ENCODE measurements around the gene SIAH2. TPM values are rescaled to one million over a fixed set of nuclear protein-coding genes. Genes with fewer than 3 reads are reported as not detected.

SIAH2 gene
- total RNA-seq, 4 donors from 2014 or later = 24.8 to 102 (median 38.8) TPM

GRCh38 chr3:150775001-150775599, 12.1 kb upstream of the SIAH2 start:
- in situ Hi-C loops (cut with MboI; ENCODE audit: low pct_ligation_motif_present in 1 of 4, low pct_unique_long_range_greater_than_20kb in 1 of 4, low sequenced_read_pairs in 3 of 4) = loop anchor here in 1 of 4 donors (25.0 kb wide), 1 partner anchor 362 kb away; no protein-coding TSS in a partner anchor

GRCh38 chr3:150773616-150774192, 10.7 kb upstream of the SIAH2 start:
- Histone ChIP-seq H3K4me1 (no peaks in the 10 kb centered on the region), H3K36me3 (no peaks in the 10 kb centered on the region), H3K27ac (no peak overlapping the region), H3K9me3 (no peaks in the 10 kb centered on the region), H3K27me3 (no peaks in the 10 kb centered on the region), H3K4me3 (no peak overlapping the region)
- intact Hi-C loops (cut with DNase I; ENCODE audit: low total_unique reads) = loop anchor here (10.0 kb wide), 1 partner anchor 49 kb away; no protein-coding TSS in a partner anchor
- TF ChIP-seq POLR2AphosphoS5 (IDR thresholded peaks at IDR 0.05) (no peak), POLR2A (IDR thresholded peaks at IDR 0.05) (no peak), CTCF (IDR thresholded peaks at IDR 0.05) (no peak), EP300 (IDR thresholded peaks at IDR 0.05; ENCODE audit: low read depth) (no peak)
- DNase-seq = no peak
- 95% methylated on average over 14 of the region's 14 CpGs; no CpG with 5 or more reads in 1 of the 2 donors for WGBS, 2 donors (ENCODE audit: low coverage in 1 of 2)
- in situ Hi-C loops (cut with MboI; ENCODE audit: low pct_ligation_motif_present in 1 of 4, low pct_unique_long_range_greater_than_20kb in 1 of 4, low sequenced_read_pairs in 3 of 4) = loop anchor here in 1 of 4 donors (25.0 kb wide), 1 partner anchor 514 kb away; the partner anchor contains the start of gene P2RY14

More at GRCh38 chr3:150775001-150775599, 12.1 kb upstream of the SIAH2 start:
- Histone ChIP-seq H3K27me3 (no peaks in the 10 kb centered on the region), H3K4me3 (no peak overlapping the region), H3K4me1 (no peaks in the 10 kb centered on the region), H3K9me3 (no peaks in the 10 kb centered on the region), H3K36me3 (no peaks in the 10 kb centered on the region), H3K27ac (no peak overlapping the region)
- no peak for DNase-seq
- intact Hi-C loops (cut with DNase I; ENCODE audit: low total_unique reads) = loop anchor here (10.0 kb wide), 1 partner anchor 50 kb away; no protein-coding TSS in a partner anchor
- TF ChIP-seq EP300 (IDR thresholded peaks at IDR 0.05; ENCODE audit: low read depth) (no peak), POLR2A (IDR thresholded peaks at IDR 0.05) (no peak), POLR2AphosphoS5 (IDR thresholded peaks at IDR 0.05) (no peak), CTCF (IDR thresholded peaks at IDR 0.05) (no peak)
- WGBS, 2 donors (ENCODE audit: low coverage in 1 of 2) = 100% methylated on average over 5 of the region's 7 CpGs; no CpG with 5 or more reads in 1 of the 2 donors

GRCh38 chr3:150771600-150771999, 8.6 kb upstream of the SIAH2 start:
- in situ Hi-C loops (cut with MboI; ENCODE audit: low pct_ligation_motif_present in 1 of 4, low pct_unique_long_range_greater_than_20kb in 1 of 4, low sequenced_read_pairs in 3 of 4) = loop anchor here in 1 of 4 donors (25.0 kb wide), 1 partner anchor 516 kb away; the partner anchor contains the start of gene P2RY14
- TF ChIP-seq CTCF (IDR thresholded peaks at IDR 0.05) (no peak), EP300 (IDR thresholded peaks at IDR 0.05; ENCODE audit: low read depth) (no peak), POLR2AphosphoS5 (IDR thresholded peaks at IDR 0.05) (no peak), POLR2A (IDR thresholded peaks at IDR 0.05) (no peak)
- 80 to 84% methylated on average over 1 to 2 of the region's 2 CpGs for WGBS, 2 donors (ENCODE audit: low coverage in 1 of 2)

GRCh38 chr3:150770681-150771080, 7.7 kb upstream of the SIAH2 start:
- Histone ChIP-seq H3K27ac (no peak overlapping the region), H3K9me3 (no peaks in the 10 kb centered on the region), H3K4me3 (no peak overlapping the region), H3K27me3 (no peaks in the 10 kb centered on the region), H3K36me3 (no peaks in the 10 kb centered on the region), H3K4me1 (peaks cover 0 to 11% (median 0%) of the 10 kb centered on the region in 4 donors)
- TF ChIP-seq POLR2A (IDR thresholded peaks at IDR 0.05) (no peak), POLR2AphosphoS5 (IDR thresholded peaks at IDR 0.05) (no peak), CTCF (IDR thresholded peaks at IDR 0.05) (no peak), EP300 (IDR thresholded peaks at IDR 0.05; ENCODE audit: low read depth) (no peak)
- DNase-seq = no peak
- in situ Hi-C loops (cut with MboI; ENCODE audit: low pct_ligation_motif_present in 1 of 4, low pct_unique_long_range_greater_than_20kb in 1 of 4, low sequenced_read_pairs in 3 of 4) = loop anchor here in 1 of 4 donors (25.0 kb wide), 1 partner anchor 517 kb away; the partner anchor contains the start of gene P2RY14
- intact Hi-C loops (cut with DNase I; ENCODE audit: low total_unique reads) = loop anchor here (10.0 kb wide), 1 partner anchor 46 kb away; no protein-coding TSS in a partner anchor
- 85 to 93% methylated on average over 3 of the region's 3 CpGs for WGBS, 2 donors (ENCODE audit: low coverage in 1 of 2)

More at GRCh38 chr3:150771600-150771999, 8.6 kb upstream of the SIAH2 start:
- no peak for DNase-seq
- H3K36me3 ChIP-seq = no peaks in the 10 kb centered on the region
- no peak overlapping the region for H3K4me3 ChIP-seq
- peaks cover 0 to 11% (median 0%) of the 10 kb centered on the region in 4 donors for H3K4me1 ChIP-seq
- H3K27ac ChIP-seq = no peak overlapping the region
- H3K9me3 ChIP-seq = no peaks in the 10 kb centered on the region
- intact Hi-C loops (cut with DNase I; ENCODE audit: low total_unique reads) = loop anchor here (10.0 kb wide), 1 partner anchor 47 kb away; no protein-coding TSS in a partner anchor
- H3K27me3 ChIP-seq = no peaks in the 10 kb centered on the region

Measured in transverse colon (tissue), 4 donors.